Measurements from ENCODE around the gene CCDC14. TPM values are rescaled to one million over a fixed set of nuclear protein-coding genes. Genes with fewer than 3 reads are reported as not detected.

CCDC14 gene
- total RNA-seq, 1 experiment from 2014 or later: 62.5 TPM

DNA sequence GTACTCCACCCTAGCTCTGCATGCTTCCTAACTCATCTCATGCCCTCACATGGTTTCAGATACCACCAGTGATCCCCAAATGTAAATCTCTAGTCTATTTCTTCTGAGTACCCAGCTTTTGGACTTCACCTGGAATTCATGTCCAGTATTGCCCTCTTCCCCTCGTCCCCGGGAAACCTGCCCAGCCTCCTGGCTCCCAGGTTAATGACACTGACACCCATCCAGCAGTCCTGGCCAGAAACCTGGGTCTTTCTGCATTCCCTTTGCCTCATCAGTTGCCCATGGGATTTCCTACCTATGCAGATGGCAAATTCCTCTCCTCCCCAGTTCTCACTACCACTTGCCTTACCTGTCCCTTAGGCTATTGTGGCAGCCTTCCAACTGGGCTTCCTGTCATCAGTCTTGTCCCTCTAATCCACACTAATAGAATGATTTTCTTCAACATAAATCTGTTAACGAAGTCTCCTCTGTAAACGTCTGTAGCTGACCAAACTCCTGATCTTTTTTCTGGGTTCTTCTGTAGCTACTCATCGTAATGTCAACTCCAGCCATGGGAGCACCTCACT is 61.6 kb downstream of the CCDC14 start:
- no peaks in the 10 kb centered on the region for H3K79me1 ChIP-seq (ENCODE audit: insufficient read depth, low read depth, low read length, poor library complexity, severe bottlenecking)
- no peak overlapping the region for H4K91ac ChIP-seq (ENCODE audit: insufficient read length, low read depth, low read length)
- Mint-ChIP-seq H3K4me3 (no peak overlapping the region), H3K27me3 (ENCODE audit: low read depth) (no peaks in the 10 kb centered on the region), H3K4me1 (no peaks in the 10 kb centered on the region), H3K36me3 (ENCODE audit: insufficient read depth in 1 of 3, low read depth in 3 of 3) (no peaks in the 10 kb centered on the region), H3K27ac (no peak overlapping the region), H3K9me3 (no peaks in the 10 kb centered on the region)
- no peaks in the 10 kb centered on the region for H3K27me3 ChIP-seq (ENCODE audit: insufficient read depth, low read length)
- H3K27ac ChIP-seq (ENCODE audit: insufficient read length, low read depth, low read length): no peak overlapping the region
- no peak for DNase-seq
- H3K4me1 ChIP-seq (ENCODE audit: insufficient read depth, low read length): no peaks in the 10 kb centered on the region
- no peaks in the 10 kb centered on the region for H3K9me3 ChIP-seq (ENCODE audit: control insufficient read depth, low read depth, low read length)
- H4K8ac ChIP-seq (replicated peaks; ENCODE audit: insufficient read length, low read depth, low read length): no peak overlapping the region
- no peak overlapping the region for H3K23ac ChIP-seq (ENCODE audit: insufficient read length, low read depth, low read length)
- no peak overlapping the region for H2BK15ac ChIP-seq (ENCODE audit: low read depth, low read length)
- no peak overlapping the region for H2BK12ac ChIP-seq (ENCODE audit: insufficient read length, low read depth, low read length)
- H3K4me2 ChIP-seq (ENCODE audit: insufficient read depth, insufficient read length, low read length): no peak overlapping the region
- no peak overlapping the region for H3K4ac ChIP-seq (ENCODE audit: low read depth, low read length)
- no peak overlapping the region for H3T11ph ChIP-seq (ENCODE audit: low read length)
- no peak overlapping the region for H2BK5ac ChIP-seq (ENCODE audit: insufficient read length, low read length)
- no peaks in the 10 kb centered on the region for H3K79me2 ChIP-seq (ENCODE audit: insufficient read depth, low read length)
- no peak overlapping the region for H4K5ac ChIP-seq (ENCODE audit: insufficient read length, low read depth, low read length)
- H3K9ac ChIP-seq (ENCODE audit: extremely low read depth, insufficient read length, low read length): no peak overlapping the region
- H2BK120ac ChIP-seq (ENCODE audit: low read depth, low read length, poor library complexity, severe bottlenecking): no peak overlapping the region
- TF ChIP-seq, protein P1, sequence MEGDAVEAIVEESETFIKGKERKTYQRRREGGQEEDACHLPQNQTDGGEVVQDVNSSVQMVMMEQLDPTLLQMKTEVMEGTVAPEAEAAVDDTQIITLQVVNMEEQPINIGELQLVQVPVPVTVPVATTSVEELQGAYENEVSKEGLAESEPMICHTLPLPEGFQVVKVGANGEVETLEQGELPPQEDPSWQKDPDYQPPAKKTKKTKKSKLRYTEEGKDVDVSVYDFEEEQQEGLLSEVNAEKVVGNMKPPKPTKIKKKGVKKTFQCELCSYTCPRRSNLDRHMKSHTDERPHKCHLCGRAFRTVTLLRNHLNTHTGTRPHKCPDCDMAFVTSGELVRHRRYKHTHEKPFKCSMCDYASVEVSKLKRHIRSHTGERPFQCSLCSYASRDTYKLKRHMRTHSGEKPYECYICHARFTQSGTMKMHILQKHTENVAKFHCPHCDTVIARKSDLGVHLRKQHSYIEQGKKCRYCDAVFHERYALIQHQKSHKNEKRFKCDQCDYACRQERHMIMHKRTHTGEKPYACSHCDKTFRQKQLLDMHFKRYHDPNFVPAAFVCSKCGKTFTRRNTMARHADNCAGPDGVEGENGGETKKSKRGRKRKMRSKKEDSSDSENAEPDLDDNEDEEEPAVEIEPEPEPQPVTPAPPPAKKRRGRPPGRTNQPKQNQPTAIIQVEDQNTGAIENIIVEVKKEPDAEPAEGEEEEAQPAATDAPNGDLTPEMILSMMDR (conservative IDR thresholded peaks at IDR 0.05): no peak
- H3K18ac ChIP-seq (ENCODE audit: insufficient read length, low read depth, low read length): no peak overlapping the region
- peaks cover 2% of the 10 kb centered on the region for H3K23me2 ChIP-seq (ENCODE audit: insufficient read length, low read depth, low read length, poor library complexity, severe bottlenecking)
- no peak overlapping the region for H2AFZ ChIP-seq (ENCODE audit: low read length)
- WGBS (ENCODE audit: extremely low coverage, insufficient read length, low lambda C conversion rate): no CpG with 5 or more reads among the region's 5 CpGs
- no peak overlapping the region for H2BK20ac ChIP-seq (ENCODE audit: low read depth, low read length, poor library complexity, severe bottlenecking)
- H4K20me1 ChIP-seq (ENCODE audit: control insufficient read depth, insufficient read depth, insufficient read length): no peaks in the 10 kb centered on the region
- no peak overlapping the region for H3K56ac ChIP-seq (ENCODE audit: insufficient read length, low read depth, low read length)
- no peak overlapping the region for H2AK5ac ChIP-seq (ENCODE audit: insufficient read length, low read length)
- no peak overlapping the region for H3K14ac ChIP-seq (ENCODE audit: insufficient read depth, low read length)

All from H9 (cell line).